IMR-90 (cell line): Measurements from ENCODE around the gene TLR3. TPM values are rescaled to one million over a fixed set of nuclear protein-coding genes. Genes with fewer than 3 reads are reported as not detected.

Source experiments
- ATAC-seq: fragments of 200-7000 bp; cut with Tn5 transposase; 2 replicates; pipeline ENCODE4 v1.9.1; 2020; ENCODE audit warnings: low read depth, mild to moderate bottlenecking, moderate library complexity
- BruUV-seq: library from RNA; stranded (reverse); fragments of 400-500 nt; replicated peaks from 2 replicates; lab custom pipeline; 2021; lab: Mats Ljungman, UMichigan
- CTCF ChIA-PET: fragments of 300-600 bp; formaldehyde crosslinking; extraction: SDS; loops from one replicate; lab custom pipeline; 2021; ENCODE audit warnings: antibody characterized with exemption; lab: Yijun Ruan, JAX
- POLR2A ChIA-PET: fragments of 300-600 bp; sonication (Branson Sonifier 250); formaldehyde crosslinking; loops from one replicate; lab custom pipeline; 2022; ENCODE audit warnings: antibody characterized with exemption; ENCODE audit not compliant: unreplicated experiment; lab: Charles Lee
- DNase-seq: peaks from one replicate; pipeline ENCODE4 v3.0.0; 2013
- H2AFZ ChIP-seq: replicated peaks from 2 replicates; pipeline ENCODE3; 2013; ENCODE audit warnings: low read length, mild to moderate bottlenecking; ENCODE audit not compliant: poor library complexity
- H2AK5ac ChIP-seq: 2 replicates; pipeline ENCODE4 v1.6.1; 2013; ENCODE audit warnings: low read depth, low read length, inconsistent platforms
- H2AK9ac ChIP-seq: replicated peaks from 2 replicates; pipeline ENCODE3; 2013; ENCODE audit warnings: mild to moderate bottlenecking, low read depth, low read length, moderate library complexity; ENCODE audit not compliant: poor library complexity
- H2BK120ac ChIP-seq: 2 replicates; pipeline ENCODE4 v1.6.1; 2013; ENCODE audit warnings: low read depth, low read length, inconsistent platforms
- H2BK15ac ChIP-seq: 3 replicates; pipeline ENCODE4 v1.6.1; 2013; ENCODE audit warnings: low read depth, low read length, inconsistent platforms
- H2BK20ac ChIP-seq: 2 replicates; pipeline ENCODE4 v1.6.1; 2013; ENCODE audit warnings: low read depth, mild to moderate bottlenecking, inconsistent platforms, low read length, moderate library complexity
- H2BK5ac ChIP-seq: 2 replicates; pipeline ENCODE4 v1.6.1; 2013; ENCODE audit warnings: mild to moderate bottlenecking, low read depth, low read length, inconsistent platforms; ENCODE audit not compliant: poor library complexity, severe bottlenecking
- H3K14ac ChIP-seq: replicated peaks from 2 replicates; pipeline ENCODE4 v1.6.1; 2013; ENCODE audit warnings: low read depth, low read length, inconsistent platforms
- H3K18ac ChIP-seq: 2 replicates; pipeline ENCODE4 v1.6.1; 2013; ENCODE audit warnings: low read depth, low read length, control low read depth
- H3K23ac ChIP-seq: 2 replicates; pipeline ENCODE4 v1.6.1; 2013; ENCODE audit warnings: low read depth, low read length, inconsistent platforms
- H3K27ac ChIP-seq: 2 replicates; pipeline ENCODE4 v1.5.1; 2013; ENCODE audit warnings: mild to moderate bottlenecking, control low read depth, low read length; ENCODE audit not compliant: insufficient read depth
- H3K27me3 ChIP-seq: 2 replicates; pipeline ENCODE4 v1.6.1; 2013; ENCODE audit warnings: low read length; ENCODE audit not compliant: control insufficient read depth, insufficient read depth
- H3K36me3 ChIP-seq: 2 replicates; pipeline ENCODE4 v1.6.1; 2013; ENCODE audit warnings: low read length, mixed read lengths; ENCODE audit not compliant: control insufficient read depth, insufficient read depth
- H3K4ac ChIP-seq: 2 replicates; pipeline ENCODE4 v1.6.1; 2013; ENCODE audit warnings: low read depth, low read length, inconsistent platforms
- H3K4me1 ChIP-seq: 2 replicates; pipeline ENCODE4 v1.6.1; 2013; ENCODE audit warnings: low read length, mixed read lengths; ENCODE audit not compliant: control insufficient read depth, insufficient read depth
- H3K4me2 ChIP-seq: 2 replicates; pipeline ENCODE4 v1.6.1; 2013; ENCODE audit warnings: low read depth, mild to moderate bottlenecking, control low read depth, low read length, moderate library complexity
- H3K4me3 ChIP-seq: 2 replicates; pipeline ENCODE4 v1.5.1; 2013; ENCODE audit warnings: low read depth, mild to moderate bottlenecking, control low read depth, low read length, moderate library complexity; ENCODE audit not compliant: insufficient read depth
- H3K56ac ChIP-seq: 2 replicates; pipeline ENCODE4 v1.6.1; 2013; ENCODE audit warnings: low read length, inconsistent platforms; ENCODE audit not compliant: insufficient read depth; ENCODE audit errors: extremely low read depth
- H3K79me1 ChIP-seq, 2 experiments: 2 replicates each; pipeline ENCODE4 v1.6.1; 2013; ENCODE audit warnings: low read length in 2 of 2, inconsistent platforms in 1 of 2, low read depth in 1 of 2
- H3K9ac ChIP-seq: 2 replicates; pipeline ENCODE4 v1.6.1; 2013; ENCODE audit warnings: low read depth, low read length, control low read depth
- H3K9me1 ChIP-seq: 2 replicates; pipeline ENCODE4 v1.6.1; 2013; ENCODE audit warnings: low read length, inconsistent platforms; ENCODE audit not compliant: insufficient read depth
- H3K9me3 ChIP-seq: 2 replicates; pipeline ENCODE4 v1.6.1; 2013; ENCODE audit warnings: low read length; ENCODE audit not compliant: control insufficient read depth, insufficient read depth
- H4K20me1 ChIP-seq: 2 replicates; pipeline ENCODE4 v1.6.1; 2013; ENCODE audit warnings: low read length, inconsistent platforms; ENCODE audit not compliant: insufficient read depth
- H4K5ac ChIP-seq: 2 replicates; pipeline ENCODE4 v1.6.1; 2013; ENCODE audit warnings: mild to moderate bottlenecking, low read depth, low read length, control low read depth
- H4K8ac ChIP-seq, 2 experiments: 2 replicates each; pipeline ENCODE4 v1.6.1; 2013; ENCODE audit warnings: low read depth in 2 of 2, low read length in 2 of 2, control low read depth in 1 of 2, inconsistent platforms in 1 of 2
- H4K91ac ChIP-seq: 2 replicates; pipeline ENCODE4 v1.6.1; 2013; ENCODE audit warnings: low read depth, low read length, inconsistent platforms; ENCODE audit not compliant: insufficient read depth
- BHLHE40 ChIP-seq: fragments of 150-350 bp; IDR thresholded peaks from 2 replicates; pipeline ENCODE4 v1.6.1; 2016; ENCODE audit warnings: mild to moderate bottlenecking, low read depth, low read length
- CEBPB ChIP-seq: IDR thresholded peaks from 2 replicates; pipeline ENCODE4 v1.6.1; 2012; ENCODE audit warnings: low read depth, low read length, improper control_type of control experiment
- CHD1 ChIP-seq: IDR thresholded peaks from 2 replicates; pipeline ENCODE4 v1.6.1; 2012; ENCODE audit warnings: low read depth, low read length, improper control_type of control experiment
- CTCF ChIP-seq: conservative IDR thresholded peaks from 2 replicates; pipeline ENCODE4 v1.5.1; 2012; ENCODE audit warnings: mild to moderate bottlenecking, low read depth, low read length, improper control_type of control experiment
- ELK1 ChIP-seq: fragments of 150-350 bp; IDR thresholded peaks from 2 replicates; pipeline ENCODE4 v1.6.1; 2016; ENCODE audit warnings: low read depth, mild to moderate bottlenecking, low read length, moderate library complexity, borderline replicate concordance
- FOS ChIP-seq: fragments of 150-350 bp; IDR thresholded peaks from 2 replicates; pipeline ENCODE4 v1.6.1; 2016; ENCODE audit warnings: low read depth, low read length
- MAFK ChIP-seq: IDR thresholded peaks from 2 replicates; pipeline ENCODE4 v1.6.1; 2012; ENCODE audit warnings: low read depth, low read length, improper control_type of control experiment
- MAZ ChIP-seq: IDR thresholded peaks from 2 replicates; pipeline ENCODE4 v1.6.1; 2012; ENCODE audit warnings: low read depth, mild to moderate bottlenecking, low read length, improper control_type of control experiment, moderate library complexity, borderline replicate concordance
- MXI1 ChIP-seq: IDR thresholded peaks from 2 replicates; pipeline ENCODE4 v1.6.1; 2012; ENCODE audit warnings: low read depth, mild to moderate bottlenecking, low read length, moderate library complexity, borderline replicate concordance
- NFE2L2 ChIP-seq: fragments of 150-350 bp; IDR thresholded peaks from 2 replicates; pipeline ENCODE4 v1.6.1; 2016; ENCODE audit warnings: low read depth, mild to moderate bottlenecking, low read length
- POLR2A ChIP-seq: IDR thresholded peaks from 2 replicates; pipeline ENCODE4 v1.6.1; 2012; ENCODE audit warnings: mild to moderate bottlenecking, low read depth, low read length
- RAD21 ChIP-seq: IDR thresholded peaks from 2 replicates; pipeline ENCODE4 v1.6.1; 2012; ENCODE audit warnings: low read length, improper control_type of control experiment
- RCOR1 ChIP-seq: IDR thresholded peaks from 2 replicates; pipeline ENCODE4 v1.6.1; 2012; ENCODE audit warnings: mild to moderate bottlenecking, low read length, improper control_type of control experiment; ENCODE audit not compliant: insufficient replicate concordance
- RFX5 ChIP-seq: IDR thresholded peaks from 2 replicates; pipeline ENCODE4 v1.8.0; 2012; ENCODE audit warnings: low read depth, mild to moderate bottlenecking, low read length, moderate library complexity
- SMC3 ChIP-seq: fragments of 150-350 bp; IDR thresholded peaks from 2 replicates; pipeline ENCODE4 v1.6.1; 2016; ENCODE audit warnings: low read depth, mild to moderate bottlenecking, antibody characterized with exemption, low read length, moderate library complexity
- USF2 ChIP-seq: fragments of 150-350 bp; IDR thresholded peaks from 2 replicates; pipeline ENCODE4 v1.6.1; 2017; ENCODE audit warnings: mild to moderate bottlenecking, antibody characterized with exemption, low read length, low read depth
- WGBS, 2 experiments: methylation state at CpG; one replicate each; pipeline versions ENCODE4 v1.1.5 to v1.1.7; 2013; ENCODE audit warnings: missing lambda C conversion rate in 2 of 2; ENCODE audit not compliant: insufficient read length in 1 of 2; ENCODE audit errors: extremely low coverage in 2 of 2; 5-methylcytosine and 5-hydroxymethylcytosine counted together
- dilution Hi-C: fragments of 300-500 bp; cut with HindIII; formaldehyde crosslinking; loops from one replicate; pipeline ENCODE4 v1.14.3; 2018; ENCODE audit warnings: low sequenced_read_pairs; ENCODE audit not compliant: unreplicated experiment
- in situ Hi-C: fragments of 300-500 bp; cut with MboI; formaldehyde crosslinking; loops from 3 replicates; pipeline ENCODE4 v1.14.3; 2019; ENCODE audit warnings: low sequenced_read_pairs, inconsistent platforms, mixed read lengths
- intact Hi-C: fragments of 100-400 bp; cut with micrococcal nuclease; formaldehyde crosslinking; loops from 2 replicates; pipeline ENCODE4 v1.10.0; 2022
- polyA plus RNA-seq, 3 experiments: library from polyadenylated mRNA; depleted of rRNA; stranded (reverse); fragments of >200 nt; gene quantifications; 2 replicates each; pipeline ENCODE4 v1.2.3, GENCODE V29; 2012; ENCODE audit warnings: low replicate concordance in 1 of 3
- total RNA-seq: library from RNA; depleted of rRNA; stranded (reverse); fragments of >200 nt; gene quantifications from 2 replicates; pipeline ENCODE4 v1.2.3, GENCODE V29; 2012

The TLR3 gene
- total and polyA plus RNA-seq, 2 of the 4 experiments (the other 2 are of a cell fraction): 0.12 to 0.36 TPM

- no peak overlapping the region for H2AFZ ChIP-seq
- TF ChIP-seq RCOR1 (no peak), NFE2L2 (no peak), MAZ (no peak), CHD1 (no peak), POLR2A (no peak), RAD21 (no peak), USF2 (no peak), CTCF (no peak), MXI1 (no peak), SMC3 (no peak), RFX5 (no peak), MAFK (no peak), ELK1 (no peak), BHLHE40 (no peak), FOS (no peak), CEBPB (no peak)
- intact Hi-C loops: loop anchor here (5.0 kb wide), 1 partner anchor 123 kb away; the partner anchor contains the start of gene CYP4V2
These were observed 773 bp downstream of the TLR3 start for GRCh38 chr4:186069729-186070128.

More at GRCh38 chr4:186069729-186070128, 773 bp downstream of the TLR3 start:
- Histone ChIP-seq H3K56ac (no peak overlapping the region), H2BK20ac (no peak overlapping the region), H3K27me3 (no peaks in the 10 kb centered on the region), H3K4me1 (peaks cover 1% of the 10 kb centered on the region; the same call in 1 of the 2 replicates), H3K23ac (no peak overlapping the region), H3K4ac (no peak overlapping the region), H3K4me2 (no peak overlapping the region), H2BK15ac (no peak overlapping the region), H3K36me3 (no peaks in the 10 kb centered on the region), H2BK120ac (no peak overlapping the region), H4K20me1 (no peaks in the 10 kb centered on the region), H2BK5ac (no peak overlapping the region), H3K9me1 (no peaks in the 10 kb centered on the region; the same call in 1 of the 2 replicates), H3K18ac (no peak overlapping the region), H3K79me1 (no peaks in the 10 kb centered on the region), H3K9me3 (no peaks in the 10 kb centered on the region), H3K4me3 (no peak overlapping the region), H2AK9ac (no peak overlapping the region), H2AK5ac (no peak overlapping the region), H4K5ac (no peak overlapping the region), H3K27ac (no peak overlapping the region), H4K91ac (no peak overlapping the region), H4K8ac (no peak overlapping the region), H3K14ac (no peak overlapping the region), H3K9ac (no peak overlapping the region)
- no peak for ATAC-seq
- CTCF ChIA-PET: no interaction called here
- no peak for DNase-seq
- in situ Hi-C loops: no loop called here
- BruUV-seq: no TSS peak
- 83 to 100% methylated on average over 1 to 2 of the region's 4 CpGs for WGBS, 2 experiments
- dilution Hi-C loops: no loop called here
- POLR2A ChIA-PET: no interaction called here
